H9 (cell line): Measurements from ENCODE around the gene HBA1. TPM values are rescaled to one million over a fixed set of nuclear protein-coding genes. Genes with fewer than 3 reads are reported as not detected.
"Not testable (repeated sequence)": the region's sequence is repeated elsewhere in the genome, so short reads cannot be mapped to it uniquely, and the experiment has no call there.

Experiments used
- DNase-seq: peaks from one replicate; pipeline ENCODE4 v3.0.0-alpha.2; 2017
- H2AFZ ChIP-seq: one replicate; pipeline ENCODE4 v1.6.1; 2013; ENCODE audit warnings: mild to moderate bottlenecking, low read length, control low read depth, moderate library complexity
- H2AK5ac ChIP-seq: 2 replicates; pipeline ENCODE4 v1.6.1; 2013; ENCODE audit warnings: low read length, control low read depth, mixed read lengths; ENCODE audit not compliant: insufficient read length
- H2BK120ac ChIP-seq: one replicate; pipeline ENCODE4 v1.6.1; 2013; ENCODE audit warnings: low read depth, mild to moderate bottlenecking, low read length, control low read depth, inconsistent platforms; ENCODE audit not compliant: poor library complexity, severe bottlenecking
- H2BK12ac ChIP-seq: 2 replicates; pipeline ENCODE4 v1.6.1; 2013; ENCODE audit warnings: low read length, control low read depth, mixed read lengths, low read depth; ENCODE audit not compliant: insufficient read length
- H2BK15ac ChIP-seq: 2 replicates; pipeline ENCODE4 v1.6.1; 2013; ENCODE audit warnings: low read depth, low read length, control low read depth
- H2BK20ac ChIP-seq: one replicate; pipeline ENCODE4 v1.6.1; 2013; ENCODE audit warnings: low read depth, mild to moderate bottlenecking, low read length, control low read depth, inconsistent platforms; ENCODE audit not compliant: poor library complexity, severe bottlenecking
- H2BK5ac ChIP-seq: 2 replicates; pipeline ENCODE4 v1.6.1; 2013; ENCODE audit warnings: low read length, control low read depth, mixed read lengths; ENCODE audit not compliant: insufficient read length
- H3K14ac ChIP-seq: 2 replicates; pipeline ENCODE4 v1.6.1; 2013; ENCODE audit warnings: low read length, control low read depth; ENCODE audit not compliant: insufficient read depth
- H3K18ac ChIP-seq: 2 replicates; pipeline ENCODE4 v1.6.1; 2013; ENCODE audit warnings: low read depth, mild to moderate bottlenecking, mixed read lengths, low read length, control low read depth; ENCODE audit not compliant: insufficient read length
- H3K23ac ChIP-seq: 2 replicates; pipeline ENCODE4 v1.6.1; 2013; ENCODE audit warnings: low read length, control low read depth, mixed read lengths, low read depth; ENCODE audit not compliant: insufficient read length
- H3K23me2 ChIP-seq: 2 replicates; pipeline ENCODE4 v1.6.1; 2013; ENCODE audit warnings: low read depth, mild to moderate bottlenecking, mixed read lengths, low read length, control low read depth; ENCODE audit not compliant: insufficient read length, poor library complexity, severe bottlenecking
- H3K27ac ChIP-seq: 2 replicates; pipeline ENCODE4 v1.5.1; 2013; ENCODE audit warnings: low read length, control low read depth, mixed read lengths, low read depth; ENCODE audit not compliant: insufficient read length
- H3K27me3 ChIP-seq: 2 replicates; pipeline ENCODE4 v1.6.1; 2013; ENCODE audit warnings: low read length, control low read depth, inconsistent platforms; ENCODE audit not compliant: insufficient read depth
- H3K4ac ChIP-seq: 2 replicates; pipeline ENCODE4 v1.6.1; 2013; ENCODE audit warnings: low read depth, mild to moderate bottlenecking, control low read depth, inconsistent platforms, low read length, moderate library complexity
- H3K4me1 ChIP-seq: 2 replicates; pipeline ENCODE4 v1.6.1; 2013; ENCODE audit warnings: low read length, control low read depth, inconsistent platforms; ENCODE audit not compliant: insufficient read depth
- H3K4me2 ChIP-seq: 2 replicates; pipeline ENCODE4 v1.6.1; 2013; ENCODE audit warnings: low read length, control low read depth, mixed read lengths; ENCODE audit not compliant: insufficient read length, insufficient read depth
- H3K56ac ChIP-seq: 2 replicates; pipeline ENCODE4 v1.6.1; 2013; ENCODE audit warnings: low read depth, mild to moderate bottlenecking, mixed read lengths, low read length, control low read depth; ENCODE audit not compliant: insufficient read length
- H3K79me1 ChIP-seq: 2 replicates; pipeline ENCODE4 v1.6.1; 2013; ENCODE audit warnings: low read depth, mild to moderate bottlenecking, moderate library complexity, low read length, control low read depth, inconsistent platforms; ENCODE audit not compliant: insufficient read depth, poor library complexity, severe bottlenecking
- H3K79me2 ChIP-seq: 2 replicates; pipeline ENCODE4 v1.6.1; 2013; ENCODE audit warnings: low read length, control low read depth, inconsistent platforms; ENCODE audit not compliant: insufficient read depth
- H3K9ac ChIP-seq: 2 replicates; pipeline ENCODE4 v1.6.1; 2013; ENCODE audit warnings: low read length, control low read depth, mixed read lengths; ENCODE audit not compliant: insufficient read length; ENCODE audit errors: extremely low read depth
- H3K9me3 ChIP-seq: one replicate; pipeline ENCODE4 v1.6.1; 2013; ENCODE audit warnings: low read depth, low read length, inconsistent platforms; ENCODE audit not compliant: control insufficient read depth
- H3T11ph ChIP-seq: one replicate; pipeline ENCODE4 v1.6.1; 2013; ENCODE audit warnings: mild to moderate bottlenecking, low read length, control low read depth, inconsistent platforms
- H4K20me1 ChIP-seq: one replicate; pipeline ENCODE4 v1.6.1; 2013; ENCODE audit not compliant: control insufficient read depth, insufficient read length, insufficient read depth
- H4K5ac ChIP-seq: 2 replicates; pipeline ENCODE4 v1.6.1; 2013; ENCODE audit warnings: low read depth, mild to moderate bottlenecking, mixed read lengths, low read length, control low read depth; ENCODE audit not compliant: insufficient read length
- H4K8ac ChIP-seq: replicated peaks from 2 replicates; pipeline ENCODE4 v1.6.1; 2013; ENCODE audit warnings: low read length, control low read depth, mixed read lengths, low read depth; ENCODE audit not compliant: insufficient read length
- H4K91ac ChIP-seq: 2 replicates; pipeline ENCODE4 v1.6.1; 2013; ENCODE audit warnings: low read depth, mild to moderate bottlenecking, moderate library complexity, mixed read lengths, low read length, control low read depth; ENCODE audit not compliant: insufficient read length
- H3K27ac Mint-ChIP-seq, 3 experiments: 2 replicates in 2 of 3; 3 replicates in 1 of 3; pipeline ENCODE4 v1.8.0; 2020 to 2021; ENCODE audit warnings: mixed read lengths in 3 of 3, mild to moderate bottlenecking in 1 of 3, moderate library complexity in 1 of 3
- H3K27me3 Mint-ChIP-seq: 2 replicates; pipeline ENCODE4 v1.8.0; 2021; ENCODE audit warnings: low read depth, mild to moderate bottlenecking, moderate library complexity, mixed read lengths
- H3K36me3 Mint-ChIP-seq, 3 experiments: 2 replicates in 2 of 3; 3 replicates in 1 of 3; pipeline ENCODE4 v1.8.0; 2020 to 2021; ENCODE audit warnings: low read depth in 3 of 3, mixed read lengths in 3 of 3; ENCODE audit not compliant: insufficient read depth in 1 of 3
- H3K4me1 Mint-ChIP-seq, 2 experiments: 2 replicates each; pipeline ENCODE4 v1.8.0; 2020; ENCODE audit warnings: mixed read lengths in 2 of 2
- H3K4me3 Mint-ChIP-seq, 2 experiments: 2 replicates in 1 of 2; 3 replicates in 1 of 2; pipeline ENCODE4 v1.8.0; 2020 to 2021; ENCODE audit warnings: mild to moderate bottlenecking in 2 of 2, mixed read lengths in 2 of 2, moderate library complexity in 1 of 2
- H3K9me3 Mint-ChIP-seq, 2 experiments: 2 replicates in 1 of 2; 3 replicates in 1 of 2; pipeline ENCODE4 v1.8.0; 2020; ENCODE audit warnings: mild to moderate bottlenecking in 2 of 2, mixed read lengths in 2 of 2, moderate library complexity in 1 of 2
- WGBS: extraction: QIAGEN DNeasy Blood & Tissue Kit; methylation state at CpG from one replicate; pipeline ENCODE4 v1.1.7; 2013; ENCODE audit warnings: missing lambda C conversion rate, low lambda C conversion rate, mixed read lengths; ENCODE audit not compliant: insufficient read length; ENCODE audit errors: extremely low coverage; 5-methylcytosine and 5-hydroxymethylcytosine counted together
- total RNA-seq: library from RNA; stranded (reverse); gene quantifications from 2 replicates; pipeline ENCODE4 v1.2.1, GENCODE V29; 2021

HBA1 gene
- total RNA-seq, 1 experiment from 2014 or later = 7.2 TPM

- H3K9me3 Mint-ChIP-seq, H4K8ac ChIP-seq, H2BK5ac ChIP-seq, H3K23ac ChIP-seq, H3T11ph ChIP-seq, H2BK12ac ChIP-seq, H3K27me3 ChIP-seq, H2AFZ ChIP-seq, H2AK5ac ChIP-seq, H2BK120ac ChIP-seq, H3K79me2 ChIP-seq, H4K20me1 ChIP-seq, H3K4me1 Mint-ChIP-seq, H3K4ac ChIP-seq, H3K56ac ChIP-seq, H3K36me3 Mint-ChIP-seq, DNase-seq, H3K27ac Mint-ChIP-seq, H3K4me1 ChIP-seq, H2BK15ac ChIP-seq, H4K91ac ChIP-seq, H4K5ac ChIP-seq, H3K27ac ChIP-seq, H3K9ac ChIP-seq, H3K79me1 ChIP-seq, H3K9me3 ChIP-seq, H2BK20ac ChIP-seq, H3K14ac ChIP-seq, H3K4me2 ChIP-seq, H3K4me3 Mint-ChIP-seq, H3K23me2 ChIP-seq, H3K18ac ChIP-seq: not testable (repeated sequence)
- H3K27me3 Mint-ChIP-seq = peaks cover 84% of the 10 kb centered on the region
- no CpG with 5 or more reads among the region's 74 CpGs for WGBS
These were observed 22.8 kb upstream of the HBA1 start for GRCh38 chr16:153550-154216.
